Stomach (tissue), 4 donors: Measurements from ENCODE around the gene PRR15L.

Experiments used
- POLR2A ChIP-seq, 4 donors: fragments of 450-650 bp; IDR thresholded peaks; one replicate each; pipeline ENCODE4 v1.6.1; 2016; ENCODE audit warnings: antibody characterized with exemption in 4 of 4, control low read depth in 2 of 4, mild to moderate bottlenecking in 1 of 4, moderate library complexity in 1 of 4
- POLR2AphosphoS5 ChIP-seq, 3 donors: sonication (generic); formaldehyde crosslinking; IDR thresholded peaks; one replicate each; pipeline ENCODE4 v1.6.1; 2016; ENCODE audit warnings: antibody characterized with exemption in 3 of 3
- TF ChIP-seq, protein P1 (sequence below), 7 experiments: fragments of 450-650 bp in 4 of 7; fragments of 200-600 bp in 3 of 7; sonication (generic) in 3 of 7; IDR thresholded peaks; one replicate each; pipeline ENCODE4 v1.5.1; 2016 to 2019; ENCODE audit warnings: antibody characterized with exemption in 7 of 7, control low read depth in 2 of 7, mild to moderate bottlenecking in 1 of 7

DNA sequence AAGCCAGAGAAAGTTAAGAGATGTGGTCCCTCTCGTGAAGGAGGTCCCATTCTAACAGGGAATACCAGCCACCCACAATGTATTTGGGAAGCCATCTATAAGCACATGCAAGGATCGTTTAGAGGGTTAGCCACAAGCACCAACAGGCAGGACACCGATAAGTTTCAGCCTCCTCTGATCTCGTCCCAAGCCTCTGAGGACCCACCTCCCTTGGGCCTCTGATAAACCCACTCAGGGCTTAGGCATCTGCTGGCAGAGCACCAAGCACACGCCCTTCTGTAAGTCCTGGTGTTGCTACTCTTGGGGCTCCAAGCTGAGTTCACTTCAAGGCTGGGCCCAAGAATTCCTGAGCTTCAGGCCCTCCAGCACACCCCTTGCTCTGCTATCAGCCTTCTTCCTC is 21.7 kb downstream of the PRR15L start:
- TF ChIP-seq POLR2A (IDR thresholded peaks at IDR 0.05) (no peak), POLR2AphosphoS5 (IDR thresholded peaks at IDR 0.05) (no peak)
- TF ChIP-seq, protein P1, sequence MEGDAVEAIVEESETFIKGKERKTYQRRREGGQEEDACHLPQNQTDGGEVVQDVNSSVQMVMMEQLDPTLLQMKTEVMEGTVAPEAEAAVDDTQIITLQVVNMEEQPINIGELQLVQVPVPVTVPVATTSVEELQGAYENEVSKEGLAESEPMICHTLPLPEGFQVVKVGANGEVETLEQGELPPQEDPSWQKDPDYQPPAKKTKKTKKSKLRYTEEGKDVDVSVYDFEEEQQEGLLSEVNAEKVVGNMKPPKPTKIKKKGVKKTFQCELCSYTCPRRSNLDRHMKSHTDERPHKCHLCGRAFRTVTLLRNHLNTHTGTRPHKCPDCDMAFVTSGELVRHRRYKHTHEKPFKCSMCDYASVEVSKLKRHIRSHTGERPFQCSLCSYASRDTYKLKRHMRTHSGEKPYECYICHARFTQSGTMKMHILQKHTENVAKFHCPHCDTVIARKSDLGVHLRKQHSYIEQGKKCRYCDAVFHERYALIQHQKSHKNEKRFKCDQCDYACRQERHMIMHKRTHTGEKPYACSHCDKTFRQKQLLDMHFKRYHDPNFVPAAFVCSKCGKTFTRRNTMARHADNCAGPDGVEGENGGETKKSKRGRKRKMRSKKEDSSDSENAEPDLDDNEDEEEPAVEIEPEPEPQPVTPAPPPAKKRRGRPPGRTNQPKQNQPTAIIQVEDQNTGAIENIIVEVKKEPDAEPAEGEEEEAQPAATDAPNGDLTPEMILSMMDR (IDR thresholded peaks at IDR 0.05) = no peak
